Heart right ventricle (tissue), 16 donors: ENCODE data around the gene FOXD2. TPM values are rescaled to one million over a fixed set of nuclear protein-coding genes. Genes with fewer than 3 reads are reported as not detected.
A peak's percentile ranks its signal among the peaks of the same experiment; 100 is the strongest.

Experiments
- ATAC-seq, 8 donors: fragments of 200-7000 bp; cut with Tn5 transposase; one replicate each; pipeline ENCODE4 v1.9.1; 2020; ENCODE audit warnings: mild to moderate bottlenecking in 8 of 8, moderate library complexity in 8 of 8, moderate number of reproducible peaks in 1 of 8
- DNase-seq, 2 donors: peaks; one replicate each; pipeline ENCODE4 v3.0.0-alpha.2; 2020
- H3K27ac ChIP-seq, 10 donors: fragments of 200-600 bp; sonication (generic) in 2 of 10; one replicate each; pipeline versions ENCODE4 v1.5.0 to v1.8.0; 2020 to 2022; ENCODE audit warnings: mild to moderate bottlenecking in 3 of 10
- H3K27me3 ChIP-seq, 7 donors: fragments of 200-600 bp; one replicate each; pipeline ENCODE4 v1.8.0; 2021 to 2022; ENCODE audit warnings: mild to moderate bottlenecking in 2 of 7
- H3K36me3 ChIP-seq, 9 donors: fragments of 200-600 bp; sonication (generic) in 1 of 9; one replicate each; pipeline versions ENCODE4 v1.5.0 to v1.8.0; 2020 to 2022; ENCODE audit warnings: mild to moderate bottlenecking in 2 of 9
- H3K4me1 ChIP-seq, 9 donors: fragments of 200-600 bp; sonication (generic) in 1 of 9; one replicate each; pipeline versions ENCODE4 v1.5.0 to v1.8.0; 2020 to 2022; ENCODE audit warnings: mild to moderate bottlenecking in 4 of 9
- H3K4me3 ChIP-seq, 10 donors: fragments of 200-600 bp; sonication (generic) in 2 of 10; one replicate each; pipeline versions ENCODE4 v1.5.0 to v1.8.0; 2020 to 2022; ENCODE audit warnings: mild to moderate bottlenecking in 7 of 10, moderate library complexity in 2 of 10
- H3K9me3 ChIP-seq, 11 donors: fragments of 200-600 bp in 10 of 11; sonication (generic) in 2 of 11; one replicate each; pipeline versions ENCODE4 v1.5.0 to v1.8.0; 2013 to 2022; ENCODE audit warnings: mild to moderate bottlenecking in 2 of 11, control low read depth in 1 of 11, moderate library complexity in 1 of 11
- CTCF ChIP-seq, 9 donors: fragments of 200-600 bp; sonication (generic) in 2 of 9; IDR thresholded peaks; one replicate each; pipeline versions ENCODE4 v1.5.0 to v1.8.0; 2021 to 2022; ENCODE audit warnings: antibody characterized with exemption in 9 of 9, mild to moderate bottlenecking in 5 of 9, moderate library complexity in 1 of 9
- WGBS, 2 donors: extraction: QIAGEN DNeasy Blood & Tissue Kit; methylation state at CpG; one replicate each; pipeline ENCODE4 v1.1.7; 2013; ENCODE audit warnings: inconsistent platforms in 1 of 2; 5-methylcytosine and 5-hydroxymethylcytosine counted together
- intact Hi-C, 10 donors: fragments of 100-400 bp; cut with DNase I; formaldehyde crosslinking; loops; one replicate each; pipeline versions ENCODE4 v1.11.1 to v1.14.2; 2022
- polyA plus RNA-seq, 2 donors: library from polyadenylated mRNA; stranded (reverse); fragments of 200-250 nt; gene quantifications; one replicate each; pipeline ENCODE4 v1.2.3, GENCODE V29; 2013
- total RNA-seq, 10 donors: library from RNA; stranded (reverse); fragmentation: NEBNext Ultra II Directional in 3 of 10; extraction: Animal tissue kit (Norgen Biotek cat#: 25700) in 3 of 10; gene quantifications; one replicate each; pipeline versions ENCODE4 v1.2.1 to v1.2.4, GENCODE V29; 2021 to 2023
- donor health status: Arrhythmogenic right ventricular cardiomyopathy.
- donor health status: ischemic (EF 13 %, LVEDD 7.1; RV severe dilation, severe dysfunction).
- donor health status: healthy with polysubstance abuse.
- donor health status: DM: no; HTN: yes; CAD: no.
- donor health status: DM: no; HTN: no; CAD: no.
- donor health status: ischemic (EF 25% LVEDD 6.9; RV normal size, moderate dysfunction).
- donor health status: ischemic (EF 25% LVEDD 5.7; RV mildly dilated, moderate dysfunction).
- donor health status: healthy.
- donor health status: DM: yes; HTN: yes; CAD: no.
- donor health status: Ischemic cardiomyopathy.
- donor health status: ischemic (EF 35%, LVEDD 5.7; RV mildly dilated, moderate dysfunction).
- donor health status: nonischemic (EF 11% LVEDD 7.7; RV severe dilation, severe dysfunction).
- donor health status: DM: yes; HTN: yes; CAD: no.
- donor health status: PGD.
- donor health status: ischemic (EF 29% LVEDD 5.4; RV normal size, mild dysfunction).
- donor health status: nonischemic (EF 23%, LVEDD 6.1; RV moderate dilation, normal function).

The FOXD2 gene
- total and polyA plus RNA-seq, 12 donors = 0.01 to 0.14 (median 0.05) TPM; not detected in 7

- no peak for DNase-seq
- H3K27me3 ChIP-seq = peaks cover 0 to 36% (median 22%) of the 10 kb centered on the region in 7 donors
- H3K27ac ChIP-seq = no peak overlapping the region
- TF ChIP-seq CTCF (IDR thresholded peaks at IDR 0.05) = no peak
- no peaks in the 10 kb centered on the region for H3K9me3 ChIP-seq
- no peaks in the 10 kb centered on the region for H3K36me3 ChIP-seq
- WGBS, 2 donors = 57 to 65% methylated on average over 3 of the region's 3 CpGs
- intact Hi-C loops = loop anchor here in 1 of 10 donors (10.0 kb wide), 1 partner anchor 225 kb away; no protein-coding TSS in a partner anchor
- no peak for ATAC-seq
- H3K4me3 ChIP-seq = no peak overlapping the region
- peaks cover 0 to 8% (median 3%) of the 10 kb centered on the region in 9 donors for H3K4me1 ChIP-seq
These were observed 27.8 kb upstream of the FOXD2 start for GRCh38 chr1:47410068-47410455.

- ATAC-seq = no peak
- TF ChIP-seq CTCF (IDR thresholded peaks at IDR 0.05) = no peak
- Histone ChIP-seq H3K4me3 (no peak overlapping the region), H3K4me1 (peaks cover 0 to 8% (median 3%) of the 10 kb centered on the region in 9 donors), H3K9me3 (no peaks in the 10 kb centered on the region), H3K36me3 (no peaks in the 10 kb centered on the region), H3K27me3 (peaks cover under 1 to 46% (median 28%) of the 10 kb centered on the region in 7 donors), H3K27ac (no peak overlapping the region)
- no peak for DNase-seq
- WGBS, 2 donors = 51 to 59% methylated on average over 2 of the region's 2 CpGs
- intact Hi-C loops = loop anchor here in 1 of 10 donors (10.0 kb wide), 1 partner anchor 227 kb away; no protein-coding TSS in a partner anchor
These were observed 26.4 kb upstream of the FOXD2 start for GRCh38 chr1:47411436-47411835.

- Histone ChIP-seq H3K9me3 (no peaks in the 10 kb centered on the region), H3K27ac (no peak overlapping the region), H3K27me3 (peaks cover 10 to 52% (median 29%) of the 10 kb centered on the region in 7 donors), H3K4me3 (no peak overlapping the region), H3K36me3 (no peaks in the 10 kb centered on the region), H3K4me1 (peaks cover 0 to 8% (median 3%) of the 10 kb centered on the region in 9 donors)
- intact Hi-C loops = loop anchor here in 1 of 10 donors (10.0 kb wide), 1 partner anchor 228 kb away; no protein-coding TSS in a partner anchor
- TF ChIP-seq CTCF (IDR thresholded peaks at IDR 0.05) = no peak
- no peak for ATAC-seq
- WGBS, 2 donors = 93% methylated on average over 14 of the region's 14 CpGs
- DNase-seq = no peak
These were observed 25.4 kb upstream of the FOXD2 start for GRCh38 chr1:47412437-47412836.

- DNase-seq = no peak
- TF ChIP-seq CTCF (IDR thresholded peaks at IDR 0.05) = no peak
- H3K9me3 ChIP-seq = no peaks in the 10 kb centered on the region
- H3K36me3 ChIP-seq = no peaks in the 10 kb centered on the region
- no peak for ATAC-seq
- peak within 1 kb of the TSS in 8 of 10 donors; percentile 17 to 40 (median 26) for H3K4me3 ChIP-seq
- 21 to 39% methylated on average over 9 to 21 of the region's 21 CpGs for WGBS, 2 donors
- H3K27me3 ChIP-seq = peaks cover 13 to 80% (median 61%) of the 10 kb centered on the region in 7 donors
- intact Hi-C loops = loop anchor here in 1 of 10 donors (10.0 kb wide), 1 partner anchor 231 kb away; no protein-coding TSS in a partner anchor
- H3K4me1 ChIP-seq = peaks cover 0 to 3% (median 0%) of the 10 kb centered on the region in 9 donors
- no peak within 1 kb of the TSS for H3K27ac ChIP-seq
These were observed 22.0 kb upstream of the FOXD2 start, which contains the start of gene FOXE3 for GRCh38 chr1:47415728-47416318. FOXE3 (plus strand) TSS chr1:47416285; CDS start chr1:47416316, 31 bp downstream.
